ENCODE results near the gene KLHL26. TPM values are rescaled to one million over a fixed set of nuclear protein-coding genes. Genes with fewer than 3 reads are reported as not detected.

The KLHL26 gene
- total RNA-seq, 1 experiment from 2014 or later = 17.1 TPM

DNA sequence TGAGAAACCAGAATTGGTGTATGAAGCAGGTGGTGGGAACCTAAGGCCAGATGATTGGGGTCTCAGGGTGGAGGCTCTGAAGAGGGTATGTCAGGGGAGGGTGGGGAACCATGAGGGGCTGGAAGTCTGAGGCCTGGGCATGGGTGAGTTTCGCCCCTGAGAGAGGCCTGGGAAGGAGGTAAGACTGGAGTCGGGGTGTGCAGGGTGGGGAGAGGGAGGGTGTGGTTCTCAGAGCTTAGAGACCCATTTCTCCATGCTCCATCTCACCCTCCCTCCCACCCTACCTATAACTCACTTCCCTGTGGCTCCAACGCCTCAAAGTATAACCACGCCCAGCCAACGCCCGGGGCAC lies 1.0 kb upstream of the KLHL26 start:
- ChIA-PET CTCF (interaction anchor here (0.8 kb wide), 1 partner anchor 42 kb away, joined by 3 read pairs; no protein-coding TSS in a partner anchor), POLR2A (no interaction called here), RAD21 (ENCODE audit: low non-redundant PET in 1 of 2, low total read pairs in 2 of 2, uncharacterized antibody in 2 of 2, unreplicated experiment in 2 of 2) (no interaction called here)
- no peaks in the 10 kb centered on the region for H3K27me3 ChIP-seq (ENCODE audit: insufficient read depth, low read length)
- intact Hi-C loops (cut with micrococcal nuclease) = loop anchor here (2.0 to 5.0 kb wide), 2 partner anchors 44 to 113 kb away; partner anchors contain the start of gene ELL
- peaks cover 33% of the 10 kb centered on the region for H3K79me2 ChIP-seq (ENCODE audit: insufficient read depth, low read length)
- H3K9me2 ChIP-seq (ENCODE audit: insufficient read depth) = no peaks in the 10 kb centered on the region
- H3K4me1 ChIP-seq (ENCODE audit: control insufficient read depth in 1 of 2, insufficient read depth in 2 of 2, low read length in 2 of 2) = peaks cover 9 to 27% of the 10 kb centered on the region in 2 experiments
- H3K9me3 ChIP-seq (ENCODE audit: control insufficient read depth in 1 of 2, insufficient read depth in 1 of 2, low read depth in 1 of 2, low read length in 2 of 2) = no peaks in the 10 kb centered on the region
- DNase-seq (ENCODE audit: low read depth, low spot score) (no peak), ATAC-seq (no peak)
- no peak for TF ChIP-seq CTCF (IDR thresholded peaks at IDR 0.05 in 2 of 3, conservative IDR thresholded peaks at IDR 0.05 in 1 of 3; ENCODE audit: borderline replicate concordance in 1 of 3, insufficient read depth in 1 of 3, low read depth in 2 of 3, low read length in 2 of 3)
- no peak for TF ChIP-seq SIN3A (IDR thresholded peaks at IDR 0.05; ENCODE audit: low read depth)
- no peak for TF ChIP-seq CEBPB (IDR thresholded peaks at IDR 0.05; ENCODE audit: low read depth)
- TF ChIP-seq ATF3 (IDR thresholded peaks at IDR 0.05) = no peak
- TF ChIP-seq SP1 (IDR thresholded peaks at IDR 0.05; ENCODE audit: low read depth) = no peak
- no peak for TF ChIP-seq YY1 (IDR thresholded peaks at IDR 0.05; ENCODE audit: extremely low read depth, insufficient replicate concordance, low read depth, low read length)
- TF ChIP-seq TCF7L2 (IDR thresholded peaks at IDR 0.05; ENCODE audit: borderline replicate concordance, extremely low read depth, insufficient read depth, insufficient read length) = no peak
- no peak overlapping the region for H3K9ac ChIP-seq (ENCODE audit: low read length)
- no peak overlapping the region for H3K27ac ChIP-seq (ENCODE audit: low read depth, low read length)
- H2AFZ ChIP-seq (ENCODE audit: low read depth, low read length, poor library complexity, severe bottlenecking) = no peak overlapping the region
- no peaks in the 10 kb centered on the region for H4K20me1 ChIP-seq (ENCODE audit: insufficient read depth)
- BruUV-seq (replicated peaks) = no TSS peak
- H3K4me3 ChIP-seq (replicated peaks in 1 of 2; ENCODE audit: low read depth in 1 of 2, low read length in 2 of 2) = no peak overlapping the region
- no peaks in the 10 kb centered on the region for H3K36me3 ChIP-seq (ENCODE audit: control insufficient read depth in 1 of 2, insufficient read depth in 2 of 2, low read length in 2 of 2)
- H3K4me2 ChIP-seq (ENCODE audit: low read length) = peak overlapping the region; percentile 44

Measured in HCT116 (cell line).